GM23248 (cell line): ENCODE data around the gene DOCK10. TPM values are rescaled to one million over a fixed set of nuclear protein-coding genes. Genes with fewer than 3 reads are reported as not detected.

ENCODE experiments used
- DNase-seq: peaks from one replicate; pipeline ENCODE4 v3.0.0-alpha.2; 2015
- H2AFZ ChIP-seq: fragments of 200-600 bp; sonication (generic); 2 replicates; pipeline ENCODE4 v1.6.1; 2016; ENCODE audit warnings: antibody characterized with exemption
- H3F3A ChIP-seq: fragments of 200-600 bp; sonication (generic); 2 replicates; pipeline ENCODE4 v1.6.1; 2016; ENCODE audit warnings: mild to moderate bottlenecking, antibody characterized with exemption, mixed run types; ENCODE audit not compliant: insufficient read depth
- H3K27ac ChIP-seq: fragments of 200-600 bp; sonication (generic); 2 replicates; pipeline ENCODE4 v1.5.1; 2016; ENCODE audit warnings: mild to moderate bottlenecking
- H3K27me3 ChIP-seq: fragments of 200-600 bp; sonication (generic); replicated peaks from 2 replicates; pipeline ENCODE4 v1.6.1; 2016; ENCODE audit warnings: mild to moderate bottlenecking; ENCODE audit not compliant: insufficient read depth
- H3K36me3 ChIP-seq: fragments of 200-600 bp; sonication (generic); 2 replicates; pipeline ENCODE4 v1.6.1; 2016; ENCODE audit warnings: low read depth, mild to moderate bottlenecking
- H3K4me1 ChIP-seq: fragments of 200-600 bp; sonication (generic); 2 replicates; pipeline ENCODE4 v1.6.1; 2016; ENCODE audit warnings: mild to moderate bottlenecking; ENCODE audit not compliant: insufficient read depth
- H3K4me2 ChIP-seq: fragments of 200-600 bp; sonication (generic); one replicate; pipeline ENCODE4 v1.6.1; 2016; ENCODE audit warnings: mild to moderate bottlenecking; ENCODE audit not compliant: unreplicated experiment
- H3K4me3 ChIP-seq: fragments of 200-600 bp; sonication (generic); 2 replicates; pipeline ENCODE4 v1.5.1; 2016; ENCODE audit warnings: mild to moderate bottlenecking
- H3K79me2 ChIP-seq: fragments of 200-600 bp; sonication (generic); 2 replicates; pipeline ENCODE4 v1.6.1; 2016; ENCODE audit warnings: mild to moderate bottlenecking; ENCODE audit not compliant: insufficient read depth
- H3K9ac ChIP-seq: fragments of 200-600 bp; sonication (generic); 2 replicates; pipeline ENCODE4 v1.6.1; 2016; ENCODE audit warnings: mild to moderate bottlenecking
- H3K9me2 ChIP-seq: fragments of 200-600 bp; sonication (generic); 2 replicates; pipeline ENCODE4 v1.6.1; 2016; ENCODE audit warnings: mixed run types, mild to moderate bottlenecking, moderate library complexity; ENCODE audit not compliant: insufficient read depth
- H3K9me3 ChIP-seq: fragments of 200-600 bp; sonication (generic); one replicate; pipeline ENCODE4 v1.6.1; 2017; ENCODE audit warnings: low read depth
- H4K20me1 ChIP-seq: fragments of 200-600 bp; sonication (generic); 2 replicates; pipeline ENCODE4 v1.6.0; 2016; ENCODE audit not compliant: insufficient read depth
- EZH2 ChIP-seq: fragments of 200-600 bp; sonication (generic); IDR thresholded peaks from 2 replicates; pipeline ENCODE4 v1.6.1; 2018; ENCODE audit warnings: antibody characterized with exemption, mild to moderate bottlenecking; ENCODE audit not compliant: insufficient read depth, poor library complexity, severe bottlenecking
- EZH2phosphoT487 ChIP-seq: fragments of 200-600 bp; sonication (generic); IDR thresholded peaks from 2 replicates; pipeline ENCODE4 v1.6.1; 2018; ENCODE audit warnings: antibody characterized with exemption, moderate library complexity, mild to moderate bottlenecking, low read depth; ENCODE audit not compliant: insufficient read depth
- WGBS, 2 experiments: methylation state at CpG; one replicate each; pipeline ENCODE4 v1.1.6; 2015 to 2017; ENCODE audit warnings: low lambda C conversion rate in 2 of 2, low coverage in 1 of 2; ENCODE audit errors: missing lambda C conversion rate in 2 of 2; 5-methylcytosine and 5-hydroxymethylcytosine counted together
- in situ Hi-C: fragments of 300-500 bp; cut with MboI; formaldehyde crosslinking; loops from 2 replicates; pipeline ENCODE4 v1.15.0; 2020
- polyA plus RNA-seq: library from polyadenylated mRNA; unstranded; fragments of >200 nt; fragmentation: Nextera tagmentation; extraction: Ambion mirVana; gene quantifications from 2 replicates; pipeline ENCODE4 v1.2.1, GENCODE V29; 2016
- total RNA-seq: library from RNA; depleted of rRNA; stranded (reverse); fragments of >200 nt; shearing (Covaris generic); gene quantifications from 2 replicates; pipeline ENCODE4 v1.2.3, GENCODE V29; 2014

DOCK10 gene
- total and polyA plus RNA-seq, 2 experiments from 2014 or later: 8.5 to 19.2 TPM

DNA sequence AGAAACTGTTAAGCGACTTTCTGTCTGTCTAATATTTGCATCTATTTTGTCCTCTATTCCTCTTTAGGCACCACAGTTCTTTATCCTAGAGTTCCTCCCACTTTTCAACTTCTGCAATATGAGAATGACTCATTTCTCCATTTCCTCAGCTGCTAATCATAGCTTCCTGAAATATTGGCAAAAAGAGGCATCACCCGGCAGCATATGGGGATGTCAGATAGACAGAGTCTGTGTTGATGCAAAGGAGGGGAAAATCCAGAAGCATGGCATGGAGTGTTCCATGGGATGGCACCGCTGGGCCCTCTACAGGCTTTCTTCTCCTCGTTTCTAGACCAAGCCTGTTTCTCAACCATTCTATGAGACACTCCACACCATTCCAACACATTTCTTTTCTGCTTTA lies 93.4 kb downstream of the DOCK10 start:
- DNase-seq: peak; percentile 78
- 0 out of 2 replicates have a peak, but pooled peaks cover 3% of the 10 kb centered on the region for H3K9me2 ChIP-seq
- H3K79me2 ChIP-seq: peaks cover 91% of the 10 kb centered on the region
- no peaks in the 10 kb centered on the region for H3K27me3 ChIP-seq
- no peak overlapping the region for H2AFZ ChIP-seq
- H3F3A ChIP-seq: peaks cover 41% of the 10 kb centered on the region
- H3K36me3 ChIP-seq: no peaks in the 10 kb centered on the region
- 49 to 52% methylated on average over 4 of the region's 4 CpGs for WGBS, 2 experiments
- H3K4me2 ChIP-seq: peak overlapping the region; percentile 37
- no peak overlapping the region for H3K4me3 ChIP-seq
- peak overlapping the region; percentile 29 for H3K27ac ChIP-seq
- in situ Hi-C loops: no loop called here
- no peaks in the 10 kb centered on the region for H4K20me1 ChIP-seq
- H3K9ac ChIP-seq: no peak overlapping the region
- TF ChIP-seq EZH2: no peak
- no peak for TF ChIP-seq EZH2phosphoT487
- H3K4me1 ChIP-seq: peaks cover 38% of the 10 kb centered on the region
- no peaks in the 10 kb centered on the region for H3K9me3 ChIP-seq

DNA sequence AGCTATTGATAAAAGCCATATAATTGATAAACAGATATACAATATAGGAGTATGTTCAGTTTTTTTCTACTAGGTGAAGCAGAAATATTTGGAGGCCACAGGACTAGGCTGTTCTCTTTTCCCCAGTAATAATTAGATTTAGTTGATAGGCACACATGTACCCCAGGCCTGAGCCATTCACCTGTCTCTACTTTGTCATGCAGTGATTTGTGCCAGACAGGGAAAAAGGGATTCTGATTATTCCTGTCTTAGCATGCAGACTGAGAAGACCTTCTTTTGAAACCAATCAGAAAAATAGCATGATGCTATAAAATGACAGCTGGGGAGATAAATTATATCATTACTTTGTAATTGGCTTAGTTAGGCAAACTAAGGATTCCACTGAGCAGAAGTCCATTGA lies 94.3 kb downstream of the DOCK10 start:
- peaks cover 91% of the 10 kb centered on the region for H3K79me2 ChIP-seq
- no peak for DNase-seq
- in situ Hi-C loops: no loop called here

GRCh38 chr2:224947566-224947965 lies 94.7 kb downstream of the DOCK10 start:
- H2AFZ ChIP-seq: no peak overlapping the region
- peak overlapping the region; percentile 77 for H3K27ac ChIP-seq
- in situ Hi-C loops: no loop called here
- no peaks in the 10 kb centered on the region for H3K9me3 ChIP-seq
- peaks cover 41% of the 10 kb centered on the region for H3F3A ChIP-seq
- H3K9me2 ChIP-seq: 0 out of 2 replicates have a peak, but pooled peaks cover 3% of the 10 kb centered on the region
- H3K27me3 ChIP-seq: no peaks in the 10 kb centered on the region
- no peaks in the 10 kb centered on the region for H4K20me1 ChIP-seq
- no peaks in the 10 kb centered on the region for H3K36me3 ChIP-seq
- no peak overlapping the region for H3K9ac ChIP-seq
- TF ChIP-seq EZH2phosphoT487 (no peak), EZH2 (no peak)
- 96% methylated on average over 4 of the region's 4 CpGs for WGBS, 2 experiments
- no peak overlapping the region for H3K4me3 ChIP-seq
- no peak overlapping the region for H3K4me2 ChIP-seq
- peaks cover 92% of the 10 kb centered on the region for H3K79me2 ChIP-seq
- peaks cover 38% of the 10 kb centered on the region for H3K4me1 ChIP-seq
- DNase-seq: no peak

More for the DNA sequence above, 94.3 kb downstream of the DOCK10 start:
- no peak overlapping the region for H3K4me3 ChIP-seq
- H2AFZ ChIP-seq: no peak overlapping the region
- H3K9me3 ChIP-seq: no peaks in the 10 kb centered on the region
- peaks cover 38% of the 10 kb centered on the region for H3K4me1 ChIP-seq
- peak overlapping the region; percentile 37 for H3K4me2 ChIP-seq
- H3K9ac ChIP-seq: no peak overlapping the region
- 0 out of 2 replicates have a peak, but pooled peaks cover 3% of the 10 kb centered on the region for H3K9me2 ChIP-seq
- TF ChIP-seq EZH2: no peak
- no peak for TF ChIP-seq EZH2phosphoT487
- peaks cover 41% of the 10 kb centered on the region for H3F3A ChIP-seq
- no peaks in the 10 kb centered on the region for H3K27me3 ChIP-seq
- no peaks in the 10 kb centered on the region for H4K20me1 ChIP-seq
- H3K27ac ChIP-seq: no peak overlapping the region
- H3K36me3 ChIP-seq: no peaks in the 10 kb centered on the region

DNA sequence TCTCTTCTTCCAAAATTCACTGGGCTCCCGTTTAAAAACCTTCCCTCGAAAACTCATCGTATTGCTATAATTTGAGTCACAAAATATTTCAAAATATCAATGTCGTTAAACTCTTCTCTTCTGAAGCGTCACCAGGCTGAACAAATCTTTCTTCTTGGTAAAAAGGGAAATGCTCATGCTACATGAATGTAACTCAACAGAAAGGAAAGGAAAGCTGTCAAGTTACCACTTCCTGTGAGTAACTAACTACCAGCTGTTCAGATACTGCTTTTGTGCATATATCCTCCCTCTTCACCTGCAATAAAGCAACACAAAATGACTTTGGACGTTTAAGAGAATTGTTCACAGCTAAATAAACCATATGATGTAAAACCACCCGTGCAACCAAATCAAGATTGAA lies 95.4 kb downstream of the DOCK10 start:
- Histone ChIP-seq H3K79me2 (peaks cover 94% of the 10 kb centered on the region), H3K4me3 (peak overlapping the region; percentile 62), H3K9me3 (no peaks in the 10 kb centered on the region), H3K27ac (peak overlapping the region; percentile 77), H3K27me3 (no peaks in the 10 kb centered on the region), H3K9me2 (0 out of 2 replicates have a peak, but pooled peaks cover 3% of the 10 kb centered on the region), H3K36me3 (no peaks in the 10 kb centered on the region), H2AFZ (peak overlapping the region; percentile 47), H4K20me1 (no peaks in the 10 kb centered on the region), H3K4me2 (peak overlapping the region; percentile 66), H3K4me1 (peaks cover 35% of the 10 kb centered on the region), H3K9ac (peak overlapping the region; percentile 64), H3F3A (peaks cover 41% of the 10 kb centered on the region)
- in situ Hi-C loops: no loop called here
- peak; percentile 90 for DNase-seq
- TF ChIP-seq EZH2 (no peak), EZH2phosphoT487 (0 out of 2 replicates have a peak, but pooled peaks have one; percentile 23)
- WGBS, 2 experiments: 25 to 27% methylated on average over 7 of the region's 7 CpGs
